Measurements from ENCODE around the gene ACRBP.
A peak's percentile ranks its signal among the peaks of the same experiment; 100 is the strongest.

Gene ACRBP

DNA sequence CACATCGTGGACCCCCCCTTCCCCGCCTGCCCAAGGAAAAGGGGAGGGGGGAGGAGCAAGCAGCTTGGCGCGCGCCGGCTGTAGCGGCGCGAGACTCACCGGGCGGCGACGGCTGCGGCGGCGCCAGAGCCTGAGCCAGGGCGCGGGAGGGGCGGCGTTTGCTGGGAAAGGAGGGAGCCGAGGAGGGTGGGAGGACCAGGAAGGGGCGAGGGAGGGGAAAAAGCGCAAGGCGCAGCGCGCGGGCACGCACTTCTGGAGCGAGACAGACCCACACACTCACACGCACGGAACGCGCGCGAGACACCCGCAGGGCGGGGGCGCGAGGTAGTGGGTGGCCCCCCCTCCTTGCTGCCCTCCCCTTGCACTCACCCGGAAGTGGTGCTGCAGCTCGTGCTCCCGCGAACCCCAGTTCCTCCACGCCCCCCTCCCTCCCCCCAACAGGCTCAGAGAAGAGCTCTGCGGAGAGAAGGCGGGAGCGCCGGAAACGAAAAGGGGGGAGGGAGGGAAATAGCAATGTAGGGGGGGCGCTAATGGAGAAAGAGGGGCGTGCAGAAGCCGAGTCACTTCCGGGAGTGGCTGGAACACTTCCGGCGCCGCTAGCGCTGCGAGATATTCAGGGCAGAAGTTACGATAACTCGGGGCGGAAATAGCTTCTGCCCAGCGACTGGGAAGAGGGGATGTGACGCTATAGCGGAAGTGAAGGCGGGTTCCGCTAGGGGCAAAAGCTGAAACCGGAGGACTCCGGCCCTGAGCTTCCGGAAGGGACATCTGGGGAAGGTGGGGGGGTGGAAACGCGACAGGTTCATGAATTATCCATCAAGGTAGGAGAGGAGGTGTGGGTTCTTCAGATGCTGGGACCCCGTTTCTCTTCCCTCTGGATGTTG is 42.0 kb upstream of the ACRBP start, which contains the start of gene ZNF384:
Gene ZNF384, minus strand, starts transcription at position 377 of the 884 bp plus-strand sequence. CDS start 9,855 bp downstream, outside the sequence.
- peak within 1 kb of the TSS; percentile 95 for H3K4me3 ChIP-seq (ENCODE audit: low read length)
- TF ChIP-seq CTCF (conservative IDR thresholded peaks at IDR 0.05; ENCODE audit: low read depth, low read length): no peak
- DNase-seq (ENCODE audit: low read depth): peak; percentile 97

DNA sequence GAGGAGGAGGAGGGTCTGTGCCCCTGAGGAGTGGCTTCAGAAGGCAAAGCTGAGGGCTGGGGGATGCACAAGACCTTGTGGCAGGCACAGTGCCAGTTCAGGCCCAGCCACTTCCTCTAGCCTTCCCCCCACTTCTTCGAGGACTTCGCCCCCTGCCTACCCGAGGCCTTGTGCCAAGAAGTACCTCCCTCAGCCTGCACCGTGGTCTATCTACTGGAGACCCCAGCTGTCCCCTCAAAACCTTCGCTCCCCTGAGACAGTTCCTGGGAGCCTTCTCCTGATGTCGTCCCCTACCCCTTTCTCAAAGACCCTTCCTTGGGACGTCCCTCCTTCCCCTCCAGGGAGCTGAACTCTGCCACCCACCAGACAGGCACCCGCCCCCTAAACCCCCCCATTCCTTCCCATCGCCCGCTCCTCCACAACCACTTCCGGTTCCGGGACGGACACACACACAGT is 41.3 kb upstream of the ACRBP start:
- DNase-seq (ENCODE audit: low read depth): no peak
- H3K4me3 ChIP-seq (ENCODE audit: low read length): peak overlapping the region; percentile 95
- no peak for TF ChIP-seq CTCF (conservative IDR thresholded peaks at IDR 0.05; ENCODE audit: low read depth, low read length)

- no peak for DNase-seq (ENCODE audit: low read depth)
- no peak for TF ChIP-seq CTCF (conservative IDR thresholded peaks at IDR 0.05; ENCODE audit: low read depth, low read length)
Measured at GRCh38 chr12:6685814-6686213, 38.6 kb upstream of the ACRBP start.

GRCh38 chr12:6684609-6685008 is 37.4 kb upstream of the ACRBP start:
- no peak overlapping the region for H3K4me3 ChIP-seq (ENCODE audit: low read length)
- DNase-seq (ENCODE audit: low read depth): no peak
- peak; percentile 47 for TF ChIP-seq CTCF (conservative IDR thresholded peaks at IDR 0.05; ENCODE audit: low read depth, low read length)

More at GRCh38 chr12:6685814-6686213, 38.6 kb upstream of the ACRBP start:
- H3K4me3 ChIP-seq (ENCODE audit: low read length): no peak overlapping the region

DNA sequence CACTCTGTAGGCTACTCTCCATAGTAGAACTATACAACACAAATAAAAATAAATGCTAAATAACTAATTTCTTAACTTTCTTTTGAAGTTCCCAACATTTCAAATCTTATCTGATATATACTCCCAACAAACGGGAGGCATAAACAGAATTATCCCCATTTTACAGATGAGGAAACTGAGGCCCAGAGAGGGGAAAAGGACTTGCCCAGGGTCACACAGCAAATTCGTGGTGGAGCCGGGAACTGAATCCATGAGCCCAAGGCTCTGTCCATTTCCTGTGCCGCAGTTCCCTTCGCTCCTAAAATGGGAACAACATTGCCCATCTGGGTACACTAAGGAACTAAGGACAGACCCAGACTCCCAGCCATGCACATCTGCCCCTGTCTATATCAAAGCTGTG is 29.7 kb upstream of the ACRBP start:
- no peak for TF ChIP-seq CTCF (conservative IDR thresholded peaks at IDR 0.05; ENCODE audit: low read depth, low read length)
- H3K4me3 ChIP-seq (ENCODE audit: low read length): no peak overlapping the region
- no peak for DNase-seq (ENCODE audit: low read depth)

GRCh38 chr12:6672143-6672542 is 24.9 kb upstream of the ACRBP start:
- no peak for DNase-seq (ENCODE audit: low read depth)
- TF ChIP-seq CTCF (conservative IDR thresholded peaks at IDR 0.05; ENCODE audit: low read depth, low read length): no peak

More at GRCh38 chr12:6672143-6672542, 24.9 kb upstream of the ACRBP start:
- H3K4me3 ChIP-seq (ENCODE audit: low read length): no peak overlapping the region
